Lower leg skin (tissue), 3 donors: ENCODE results near the gene DPYD.

Experiments
- CTCF ChIP-seq, 3 donors: fragments of 450-650 bp; IDR thresholded peaks; one replicate each; pipeline ENCODE4 v1.5.1; 2016; ENCODE audit warnings: antibody characterized with exemption in 3 of 3, mild to moderate bottlenecking in 3 of 3, moderate library complexity in 2 of 3
- POLR2A ChIP-seq, 2 donors: fragments of 450-650 bp; IDR thresholded peaks; one replicate each; pipeline ENCODE4 v1.6.1; 2016 to 2017; ENCODE audit warnings: antibody characterized with exemption in 2 of 2, mild to moderate bottlenecking in 1 of 2, moderate library complexity in 1 of 2

GRCh38 chr1:97845805-97846204, 75.0 kb downstream of the DPYD start:
- no peak for TF ChIP-seq CTCF (IDR thresholded peaks at IDR 0.05)
- TF ChIP-seq POLR2A (IDR thresholded peaks at IDR 0.05) = no peak
